HG03045 (cell line): ENCODE data around the gene PDAP1.
"Not testable (repeated sequence)": the region's sequence is repeated elsewhere in the genome, so short reads cannot be mapped to it uniquely, and the experiment has no call there.

Experiments used
- ATAC-seq: cut with Tn5 transposase; IDR thresholded peaks from one replicate; pipeline ENCODE4 v1.9.1; 2021; ENCODE audit warnings: mild to moderate bottlenecking, moderate library complexity; ENCODE audit not compliant: unreplicated experiment

Gene PDAP1, protein sequence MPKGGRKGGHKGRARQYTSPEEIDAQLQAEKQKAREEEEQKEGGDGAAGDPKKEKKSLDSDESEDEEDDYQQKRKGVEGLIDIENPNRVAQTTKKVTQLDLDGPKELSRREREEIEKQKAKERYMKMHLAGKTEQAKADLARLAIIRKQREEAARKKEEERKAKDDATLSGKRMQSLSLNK

DNA sequence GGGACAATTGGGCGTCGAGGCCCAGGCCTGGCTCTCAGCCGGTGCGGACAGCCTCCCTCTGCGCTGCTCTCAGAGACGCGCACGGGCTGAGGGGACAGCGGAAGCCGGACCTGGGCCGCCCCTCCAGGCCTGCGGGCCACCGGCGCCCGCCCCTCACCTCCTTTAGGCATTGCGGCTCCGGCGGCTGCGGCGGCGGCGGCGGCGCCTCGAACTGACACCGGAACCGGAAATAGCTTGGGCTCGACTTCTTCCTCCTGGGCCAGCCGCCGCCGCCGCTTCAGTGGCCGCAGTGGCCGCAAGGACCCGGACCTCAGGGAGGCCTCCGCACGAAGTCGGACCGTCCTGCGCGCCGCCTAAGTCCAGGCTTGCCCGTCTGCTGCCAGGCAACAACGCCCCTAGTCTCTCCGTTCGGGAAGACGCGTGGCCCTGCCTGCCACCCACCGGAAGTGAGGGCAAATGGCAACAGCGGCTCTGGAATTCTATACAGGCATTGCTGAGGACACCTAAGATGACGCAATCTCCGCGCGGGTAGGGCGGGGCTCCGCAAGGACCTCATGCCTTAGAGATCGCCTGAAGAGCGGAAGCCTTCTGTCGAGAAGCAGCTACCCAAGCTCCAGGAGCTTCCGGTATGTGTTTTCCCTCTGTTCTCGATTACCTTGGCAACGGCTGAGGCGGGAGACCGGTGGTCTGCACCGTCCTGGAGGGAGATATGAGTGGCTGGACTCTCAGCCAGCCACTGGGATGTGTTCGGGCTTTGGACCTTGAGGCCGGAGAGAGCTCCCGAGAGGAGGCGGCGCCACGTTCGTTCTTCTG is at the start of gene PDAP1, which contains the start of gene BUD31:
Gene PDAP1, minus strand, starts transcription at position 219 of the 813 bp plus-strand sequence. Its CDS starts 49 bp downstream, at position 170.
Gene BUD31, plus strand, starts transcription at position 591 of the 813 bp plus-strand sequence. CDS start 2,124 bp downstream, outside the sequence.
- peak; percentile 80 for ATAC-seq

DNA sequence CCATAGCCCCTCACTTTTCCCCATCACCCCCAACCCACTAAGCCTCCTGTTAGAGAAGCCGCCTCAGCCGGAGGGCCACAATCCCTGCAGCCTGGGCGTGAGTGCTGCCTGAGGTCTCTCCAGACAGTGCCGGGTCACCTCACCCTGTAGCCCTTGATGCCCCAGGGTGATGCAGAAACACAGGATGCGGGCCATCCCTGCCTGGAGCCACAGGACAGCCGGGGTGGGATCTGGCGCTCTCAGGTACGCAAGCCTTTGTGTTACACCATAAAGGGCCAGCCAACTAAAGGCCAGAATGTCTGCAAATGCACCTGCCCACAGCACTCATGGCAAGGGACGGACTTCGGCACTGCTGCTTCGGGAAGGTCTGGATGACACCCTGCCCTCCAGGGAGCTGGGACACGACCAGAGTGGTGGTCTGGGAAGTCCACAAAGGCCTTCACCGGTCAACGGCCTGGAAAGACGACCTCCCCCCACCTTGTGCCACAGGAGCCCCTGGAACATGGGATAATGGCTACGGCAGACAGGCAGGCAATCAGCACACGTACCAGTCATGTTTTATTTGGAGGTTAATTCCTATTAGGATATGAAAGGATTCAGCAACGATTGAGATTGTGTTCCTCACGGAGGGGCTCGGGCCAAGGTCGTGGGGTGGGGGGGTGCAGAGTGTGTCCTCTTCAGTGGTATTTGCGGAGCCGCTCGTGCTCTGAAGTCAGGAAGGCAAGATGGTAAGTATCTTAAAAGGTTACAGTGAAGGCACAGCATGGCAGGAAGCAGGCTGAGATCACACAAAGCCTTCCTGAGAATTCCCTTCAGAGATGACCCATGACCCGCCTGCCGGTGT is 49.5 kb upstream of the PDAP1 start:
- no peak for ATAC-seq

DNA sequence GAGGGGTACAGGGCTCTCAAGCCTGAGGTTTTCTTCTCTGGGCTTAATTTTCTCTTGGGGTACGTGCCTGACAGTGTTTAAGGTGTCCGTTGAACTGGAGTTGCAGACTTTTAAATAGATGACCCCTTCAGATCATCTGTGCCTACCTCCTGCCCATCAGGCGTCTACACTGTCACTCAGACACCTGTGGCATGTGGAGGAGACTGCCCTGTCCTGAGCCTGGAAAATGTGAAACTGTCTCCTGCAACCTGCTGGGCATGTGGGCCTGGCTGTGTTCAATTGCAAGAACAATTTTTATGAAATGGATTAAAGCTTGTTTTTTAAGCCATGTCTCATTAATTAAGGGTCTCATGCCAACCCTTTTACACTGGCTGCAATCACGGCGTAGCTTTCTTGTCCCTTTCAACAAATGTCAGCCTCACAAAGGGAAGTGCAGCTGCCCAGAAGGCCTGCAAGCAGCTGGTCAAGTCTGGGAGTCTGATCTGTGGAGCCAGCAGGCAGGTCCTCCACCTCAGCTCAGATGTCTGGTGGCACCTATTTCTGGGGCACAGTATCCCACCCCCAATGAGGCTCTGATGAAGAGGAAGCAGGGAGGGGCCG is 48.8 kb upstream of the PDAP1 start:
- no peak for ATAC-seq

DNA sequence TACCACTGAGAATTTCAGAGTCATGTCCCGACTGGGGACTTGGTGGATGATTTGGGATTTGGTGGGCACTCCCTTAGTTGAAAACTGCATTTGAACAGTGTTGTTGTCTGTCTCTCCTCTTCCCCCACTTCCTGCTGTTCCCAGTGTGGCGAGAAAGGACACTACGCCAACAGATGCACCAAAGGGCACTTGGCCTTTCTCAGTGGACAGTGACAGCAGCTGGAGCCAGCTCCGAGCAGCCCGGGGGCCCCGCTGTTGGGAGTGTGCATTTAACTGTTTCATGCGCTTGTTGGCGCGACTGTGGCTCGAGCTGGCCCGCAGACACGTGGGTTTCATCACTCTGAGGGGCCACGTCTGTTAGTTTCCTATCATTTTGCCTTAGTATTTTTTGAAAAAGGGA is 47.9 kb upstream of the PDAP1 start:
- ATAC-seq, result no peak

DNA sequence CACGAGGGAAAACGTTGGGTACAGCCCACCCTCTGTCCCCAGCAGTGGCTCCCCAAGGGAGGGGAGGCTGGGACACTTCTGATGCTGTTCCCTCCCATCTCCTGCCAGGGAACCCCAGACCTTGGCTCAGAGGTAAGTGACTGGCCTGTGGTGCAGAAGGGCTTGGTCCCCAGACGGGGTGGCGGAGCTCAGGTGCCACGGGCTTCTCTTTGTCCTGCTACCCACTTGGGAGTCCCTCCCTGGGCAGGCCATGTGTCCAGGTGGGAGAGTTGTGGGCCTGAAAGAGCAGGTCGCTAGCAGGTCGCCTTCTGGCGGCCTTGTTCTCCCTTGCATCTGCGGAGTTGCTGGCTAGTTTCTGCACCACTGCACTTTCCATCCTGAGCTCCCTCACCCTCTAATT is 47.5 kb upstream of the PDAP1 start:
- ATAC-seq, result no peak

DNA sequence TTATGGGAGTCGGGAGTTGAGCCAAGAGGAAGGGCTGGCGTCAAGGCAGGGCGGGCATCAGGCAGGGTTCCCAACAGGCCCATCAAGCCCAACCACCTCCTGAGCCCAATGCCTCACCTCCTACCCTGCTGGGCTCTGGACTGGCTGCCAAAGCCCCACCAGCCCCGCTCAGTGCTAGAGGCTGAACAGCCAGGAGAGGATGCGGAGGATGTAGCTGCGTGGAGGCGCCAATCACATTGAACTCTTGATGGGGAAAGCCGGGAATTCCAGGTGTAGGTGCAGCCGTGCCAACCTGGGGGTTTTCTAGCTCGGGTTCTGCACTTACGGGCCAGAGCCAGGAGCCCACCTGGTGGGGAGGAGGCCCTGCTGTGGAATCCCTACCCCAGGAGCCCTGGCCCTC is 44.7 kb upstream of the PDAP1 start:
- no peak for ATAC-seq

DNA sequence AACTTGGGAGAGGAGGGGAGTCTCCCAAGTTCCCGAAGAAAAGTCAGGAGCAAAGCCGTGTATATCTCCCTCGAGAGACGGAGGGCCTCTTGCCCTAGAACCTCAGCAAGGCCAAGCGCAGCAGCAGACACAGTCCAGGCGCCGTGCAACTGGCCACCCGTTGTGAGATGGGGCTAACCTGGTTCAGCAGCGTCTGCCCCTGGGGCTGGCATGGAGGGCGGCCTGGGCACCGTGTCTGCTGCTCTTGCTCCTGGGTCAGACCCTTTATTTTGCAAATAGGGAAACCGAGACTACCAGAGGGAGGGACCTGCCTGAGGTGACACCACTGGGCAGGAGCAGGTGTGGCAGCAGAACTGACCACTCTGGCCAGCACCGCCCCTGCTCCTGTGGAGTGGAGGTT is 44.1 kb upstream of the PDAP1 start:
- no peak for ATAC-seq

DNA sequence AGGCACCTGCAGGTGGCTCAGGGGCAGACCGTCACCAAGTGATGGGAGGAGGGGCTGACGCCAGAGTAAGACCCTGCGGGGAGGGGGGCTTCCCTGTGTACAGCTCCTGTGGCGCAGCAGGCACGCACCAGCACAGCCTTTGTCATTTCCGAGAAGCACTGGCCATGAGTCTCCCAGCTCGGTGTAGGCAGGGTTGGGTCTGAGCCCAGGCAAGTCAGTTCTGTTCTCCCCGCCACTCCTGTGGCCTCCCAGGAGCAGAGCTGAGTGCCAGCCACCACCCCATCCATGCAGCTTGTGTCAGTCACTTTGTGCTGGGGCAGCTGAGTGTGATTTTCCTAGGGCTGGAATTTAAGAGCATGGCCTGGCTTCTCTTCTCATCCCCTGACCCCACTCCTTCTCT is 43.5 kb upstream of the PDAP1 start:
- ATAC-seq, result no peak

DNA sequence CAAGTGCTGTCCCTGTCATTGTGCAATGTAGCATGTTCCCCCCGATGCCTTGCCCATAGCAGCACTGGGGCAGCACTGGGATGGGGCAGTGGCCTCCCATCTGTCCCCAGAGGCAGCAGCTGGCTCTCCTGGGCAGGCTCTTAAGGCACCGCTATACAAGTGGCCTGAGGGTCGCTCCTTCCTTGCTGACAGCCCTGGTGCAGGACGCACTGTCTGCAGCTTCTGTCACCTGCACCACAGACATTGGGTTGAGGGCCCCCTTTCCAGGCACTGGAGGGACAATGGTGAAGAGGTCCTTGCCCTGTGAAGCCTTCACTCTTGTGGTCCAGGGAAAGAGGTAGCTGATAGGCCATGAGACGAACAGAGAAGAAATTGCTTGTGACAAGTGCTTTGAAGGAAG is 40.9 kb upstream of the PDAP1 start:
- no peak for ATAC-seq

DNA sequence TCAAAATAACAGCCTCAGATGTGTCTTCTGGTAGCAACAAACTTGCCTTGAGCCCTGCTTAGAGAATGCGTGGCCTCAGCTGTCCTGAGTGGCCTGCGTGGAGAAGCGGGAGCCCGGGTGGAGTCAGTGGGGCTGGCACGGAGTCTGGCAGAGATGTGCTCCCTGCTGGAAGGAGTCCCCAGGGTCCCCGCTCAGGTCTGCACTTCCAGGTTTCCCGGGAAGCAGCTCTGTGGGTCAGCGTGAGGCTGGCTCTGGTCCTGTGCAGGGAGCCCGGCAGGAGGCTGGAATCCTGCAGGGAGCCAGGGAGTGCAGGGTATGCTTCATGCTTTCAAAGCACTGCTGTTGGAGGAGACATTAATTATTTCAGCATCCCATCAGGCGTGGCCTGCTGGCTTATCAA is 40.5 kb upstream of the PDAP1 start:
- no peak for ATAC-seq

DNA sequence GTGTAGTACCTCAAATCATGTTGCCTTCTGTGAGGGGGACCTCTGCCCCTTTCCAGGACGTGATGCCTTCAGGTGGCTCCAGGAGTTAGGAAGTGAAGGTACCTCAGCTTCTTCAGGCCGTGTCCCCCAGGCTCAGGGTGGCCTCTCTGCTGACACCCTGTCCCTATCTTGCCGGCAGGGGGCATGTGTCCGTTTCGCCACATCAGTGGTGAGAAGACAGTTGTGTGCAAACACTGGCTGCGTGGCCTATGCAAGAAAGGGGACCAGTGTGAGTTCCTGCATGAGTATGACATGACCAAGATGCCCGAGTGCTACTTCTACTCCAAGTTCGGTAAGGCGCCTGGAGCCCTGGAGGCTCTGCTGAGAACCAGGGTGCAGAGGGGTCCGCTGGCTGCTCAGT is 39.5 kb upstream of the PDAP1 start:
- ATAC-seq, result no peak

DNA sequence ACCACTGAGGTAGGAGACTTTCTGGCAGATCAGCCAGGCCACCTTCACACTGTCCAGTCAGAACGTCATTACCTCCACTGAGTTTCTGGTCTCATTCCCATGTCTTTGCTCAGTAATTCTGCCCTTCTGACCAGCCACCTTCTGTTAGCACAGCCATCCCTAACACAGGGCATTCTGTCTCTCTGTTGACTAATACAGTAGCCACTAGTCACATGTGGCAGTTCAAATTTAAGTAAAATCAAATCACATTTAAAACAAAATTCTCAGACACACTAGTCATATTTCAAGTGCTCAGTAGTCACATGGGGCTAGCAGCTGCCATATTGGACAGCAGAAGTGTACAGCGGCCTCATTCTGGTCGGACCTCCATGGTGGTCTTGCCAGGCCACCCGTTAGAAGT is 37.7 kb upstream of the PDAP1 start:
- no peak for ATAC-seq

DNA sequence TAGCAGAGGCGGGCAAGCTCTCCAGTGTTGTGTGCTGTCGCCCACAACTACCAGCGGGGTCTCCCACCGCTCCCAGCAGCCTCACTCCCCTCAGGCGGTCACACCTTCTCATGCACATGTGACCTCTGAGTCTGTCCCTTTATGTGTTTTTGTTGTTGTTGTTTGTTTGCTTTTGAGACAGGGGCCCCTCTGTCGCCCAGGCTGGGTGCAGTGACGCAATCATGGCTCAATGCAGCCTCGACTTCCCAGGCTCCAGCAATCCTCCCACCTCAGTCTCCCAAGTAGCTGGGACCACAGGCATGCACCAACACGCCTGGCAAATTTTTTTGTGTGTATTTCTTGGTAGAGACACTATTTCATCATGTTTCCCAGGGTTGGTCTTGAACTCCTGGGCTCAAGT is 31.8 kb upstream of the PDAP1 start:
- ATAC-seq, result no peak

DNA sequence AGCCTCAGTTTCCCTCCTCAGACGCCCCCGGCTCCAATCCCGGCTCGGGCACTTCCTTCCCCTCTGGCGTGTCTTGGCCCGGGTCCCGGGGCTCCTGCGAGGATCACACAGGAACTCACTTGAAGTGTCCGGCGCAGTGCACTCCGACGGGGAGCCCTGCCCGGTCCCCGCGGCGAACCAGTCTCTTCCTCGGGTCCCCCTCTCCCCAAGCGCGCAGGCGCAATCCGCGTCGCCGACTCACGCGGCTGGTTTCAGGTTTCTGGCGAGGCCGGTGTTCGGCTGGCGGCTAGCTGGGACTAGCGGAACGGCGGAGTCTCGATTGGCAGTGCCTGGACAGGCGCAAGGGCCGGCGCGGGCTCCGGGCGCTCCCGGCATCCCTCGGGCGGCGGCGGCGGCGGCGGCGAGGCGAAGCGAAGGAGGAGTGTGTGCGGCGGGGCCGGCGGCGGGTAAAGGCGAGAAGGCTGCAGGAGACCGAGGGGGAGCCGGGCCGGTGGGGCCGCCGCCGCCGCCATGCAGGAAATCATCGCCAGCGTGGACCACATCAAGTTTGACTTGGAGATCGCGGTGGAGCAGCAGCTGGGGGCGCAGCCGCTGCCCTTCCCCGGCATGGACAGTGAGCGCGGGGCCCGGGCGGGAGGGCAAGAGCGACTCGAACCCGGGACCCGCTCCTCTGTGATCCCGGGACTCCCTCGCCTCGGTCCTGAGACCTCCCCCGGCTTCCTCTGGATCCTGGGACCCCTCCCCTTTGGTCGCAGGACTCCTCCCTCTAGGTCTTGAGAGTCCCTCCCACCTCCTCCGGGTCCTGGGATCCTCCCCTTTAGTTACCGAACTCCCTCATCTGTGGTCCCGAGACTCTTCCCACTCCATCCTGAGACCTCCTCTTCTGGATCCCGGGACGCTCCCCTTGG is 30.4 kb upstream of the PDAP1 start, which contains the start of the genes CPSF4 and PTCD1:
Gene CPSF4, plus strand, starts transcription at position 371 of the 908 bp plus-strand sequence. Its CDS starts 140 bp downstream, at position 511.
Gene PTCD1, minus strand, starts transcription at position 226 of the 908 bp plus-strand sequence. CDS start 3,556 bp downstream, outside the sequence.
- ATAC-seq, result peak; percentile 92

DNA sequence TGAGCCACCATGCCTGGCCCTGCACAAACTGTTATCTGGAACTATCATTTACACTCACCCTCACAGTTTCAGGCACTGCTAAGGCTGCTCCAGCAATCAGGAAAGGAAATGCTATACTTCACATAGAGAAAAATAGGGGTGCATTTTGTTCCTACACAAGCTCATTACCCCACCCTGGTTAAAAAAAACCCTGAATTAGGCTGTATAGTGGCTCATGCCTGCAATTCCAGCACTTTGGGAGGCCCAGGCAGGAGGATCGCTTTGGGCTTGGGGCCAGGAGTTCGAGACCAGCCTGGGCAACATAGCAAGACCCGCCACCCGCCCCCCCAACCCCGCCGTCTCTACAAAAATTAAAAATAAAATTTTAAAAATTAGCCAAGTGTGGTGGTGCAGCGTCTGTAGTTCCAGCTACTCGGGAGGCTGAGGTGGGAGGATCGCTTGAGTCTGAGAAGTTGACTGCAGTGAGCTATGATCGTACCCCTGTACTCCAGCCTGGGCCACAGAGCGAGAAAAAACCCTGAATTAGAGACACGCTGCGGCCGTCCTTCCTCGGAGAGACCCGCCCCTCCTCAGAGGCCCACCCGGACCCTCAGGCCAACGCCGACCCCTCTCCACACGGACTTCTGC is 29.7 kb upstream of the PDAP1 start:
- no peak for ATAC-seq

DNA sequence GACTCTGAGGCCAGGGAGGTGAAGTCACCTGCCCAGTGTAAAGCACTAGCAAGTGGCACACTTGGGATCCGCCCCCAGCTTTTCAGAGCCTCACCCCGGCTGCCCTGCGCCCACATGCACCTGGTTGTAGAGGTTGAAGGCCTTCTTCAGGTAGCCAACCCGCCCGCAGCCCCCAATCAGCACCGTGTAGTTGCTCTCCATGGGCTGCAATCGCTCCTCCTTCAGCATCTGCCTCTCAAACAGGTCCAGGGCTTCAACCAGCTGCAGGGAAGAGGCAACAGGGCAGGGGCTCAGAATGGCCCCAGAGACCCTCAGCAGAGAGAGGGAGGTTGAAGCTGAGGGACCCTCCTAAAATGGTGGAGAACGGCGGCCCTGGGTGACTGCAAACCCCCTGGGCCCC is 24.8 kb upstream of the PDAP1 start:
- ATAC-seq, result no peak

DNA sequence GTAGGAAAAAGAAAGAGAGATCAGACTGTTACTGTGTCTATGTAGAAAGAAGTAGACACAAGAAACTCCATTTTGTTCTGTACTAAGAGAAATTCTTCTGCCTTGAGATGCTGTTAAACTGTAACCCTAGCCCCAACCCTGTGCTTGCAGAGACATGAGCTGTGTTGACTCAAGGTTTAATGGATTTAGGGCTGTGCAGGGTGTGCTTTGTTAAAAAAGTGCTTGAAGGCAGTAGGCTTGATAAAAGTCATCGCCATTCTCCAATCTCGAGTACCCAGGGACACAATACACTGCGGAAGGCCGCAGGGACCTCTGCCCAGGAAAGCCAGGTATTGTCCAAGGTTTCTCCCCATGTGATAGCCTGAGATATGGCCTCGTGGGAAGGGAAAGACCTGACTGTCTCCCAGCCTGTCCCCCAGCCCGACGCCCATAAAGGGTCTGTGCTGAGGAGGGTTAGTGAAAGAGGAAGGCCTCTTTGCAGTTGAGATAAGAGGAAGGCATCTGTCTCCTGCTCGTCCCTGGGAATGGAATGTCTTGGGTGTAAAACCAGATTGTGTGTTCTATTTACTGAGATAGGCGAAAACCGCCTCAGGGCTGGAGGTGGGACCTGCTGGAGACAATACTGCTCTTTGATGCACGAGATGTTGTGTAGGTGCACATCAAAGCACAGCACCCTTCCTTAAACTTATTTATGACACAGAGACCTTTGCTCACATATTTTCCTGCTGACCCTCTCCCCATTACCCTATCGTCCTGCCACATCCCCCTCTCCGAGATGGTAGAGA is 23.6 kb upstream of the PDAP1 start:
- ATAC-seq, result not testable (repeated sequence)

DNA sequence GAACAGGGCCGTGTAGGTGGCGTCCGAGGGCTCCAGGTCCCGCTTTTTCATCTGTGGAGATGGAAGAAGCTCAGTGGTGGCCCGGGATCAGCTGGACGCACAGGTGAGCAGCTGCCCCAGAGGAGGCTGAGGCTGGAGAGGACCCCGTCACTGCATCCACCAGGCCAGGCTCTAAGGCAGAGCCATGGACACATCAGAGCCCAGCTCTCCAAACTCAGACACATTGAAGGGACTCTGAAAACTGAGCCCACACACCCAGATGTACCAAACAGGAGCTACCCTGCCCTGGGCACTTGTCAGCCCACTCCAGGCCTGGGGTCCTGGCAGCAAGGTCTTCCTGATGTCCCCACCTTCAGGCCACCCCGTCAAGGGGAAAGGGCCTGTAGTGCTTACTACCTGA is 21.4 kb upstream of the PDAP1 start:
- no peak for ATAC-seq
